GM19372 (cell line): ENCODE data around the gene IKZF5.

Experiments
- ATAC-seq: cut with Tn5 transposase; IDR thresholded peaks from one replicate; pipeline ENCODE4 v1.9.1; 2021; ENCODE audit warnings: mild to moderate bottlenecking, low read depth, moderate library complexity; ENCODE audit not compliant: unreplicated experiment

Gene IKZF5

GRCh38 chr10:123008355-123009104, at the start of gene IKZF5, which contains the start of gene ACADSB:
Gene IKZF5 (minus strand): TSS chr10:123008795. CDS start chr10:122998625, 10,170 bp downstream.
Gene ACADSB (plus strand): TSS chr10:123009006. CDS start chr10:123009030, 24 bp downstream.
- ATAC-seq, result peak; percentile 84

DNA sequence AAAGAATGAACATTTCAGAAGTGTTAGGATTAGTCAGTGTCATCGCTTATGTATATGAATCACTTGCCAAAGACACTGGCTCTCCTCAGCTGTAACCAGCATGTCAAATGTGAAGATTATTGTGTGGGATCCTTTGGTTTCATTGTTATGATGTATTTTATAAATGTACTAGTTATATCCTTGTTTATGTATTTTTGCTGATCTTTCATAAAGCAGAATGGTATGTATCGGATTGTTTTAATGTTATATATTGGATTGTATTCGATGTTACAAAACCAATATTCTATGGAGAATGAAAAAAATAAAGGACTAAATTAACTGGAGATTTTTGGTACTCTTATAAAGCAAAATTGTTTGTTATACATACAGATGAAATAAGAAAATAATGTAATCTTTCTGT, 49.4 kb upstream of the IKZF5 start:
- ATAC-seq, result no peak

DNA sequence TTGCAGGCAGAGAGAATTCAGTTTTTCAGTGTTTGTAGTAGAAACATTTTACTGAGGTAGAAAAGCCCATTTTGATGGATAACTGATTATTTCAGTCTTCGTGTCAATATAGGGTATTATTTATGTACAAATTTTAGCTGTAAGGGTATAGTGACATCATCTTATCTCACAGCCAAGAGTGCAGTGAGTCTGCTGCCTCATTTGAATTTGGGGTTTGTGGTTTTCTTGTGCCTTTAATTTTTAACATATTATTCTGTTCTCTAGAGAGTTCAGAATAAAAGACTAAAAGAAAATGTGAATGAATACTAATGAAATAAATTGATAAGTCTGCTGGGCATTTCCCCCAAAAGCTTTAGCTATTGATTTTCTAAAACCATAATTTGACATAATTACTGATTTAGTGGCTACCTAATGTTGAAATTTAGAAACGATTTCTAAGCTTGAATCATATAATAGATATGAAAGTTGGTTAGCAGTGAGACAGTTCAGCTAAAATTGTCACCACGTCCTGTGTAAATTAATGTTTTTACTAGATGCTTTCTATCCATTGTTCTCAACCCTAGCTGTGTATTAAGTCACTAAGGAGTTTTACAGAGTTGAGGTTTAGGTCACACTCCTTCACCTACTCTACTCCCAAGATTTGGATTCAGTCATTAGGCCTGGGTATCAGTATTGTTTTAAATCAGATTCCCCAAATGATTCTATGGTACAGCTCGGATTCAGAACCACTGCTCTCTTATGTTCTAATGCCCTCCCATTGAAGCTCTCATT, 37.6 kb upstream of the IKZF5 start:
- ATAC-seq, result no peak

DNA sequence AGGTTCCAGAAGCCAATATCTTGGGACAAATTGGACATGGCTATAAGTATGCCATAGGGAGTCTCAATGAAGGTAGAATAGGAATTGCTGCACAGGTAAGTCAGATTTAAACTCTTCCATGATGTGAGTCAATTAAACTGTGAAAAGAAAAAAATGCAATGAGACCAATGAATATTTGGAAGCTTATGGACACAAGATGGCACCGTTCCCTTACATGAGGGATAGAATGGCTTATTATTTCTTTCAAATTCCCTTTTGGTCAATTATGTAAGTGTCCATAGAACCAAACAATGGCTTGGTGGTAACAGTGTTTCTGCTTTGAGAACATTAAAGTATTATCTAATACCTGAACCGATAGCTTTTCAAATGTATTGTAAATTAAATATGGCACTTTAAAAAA, 35.8 kb upstream of the IKZF5 start:
- no peak for ATAC-seq

DNA sequence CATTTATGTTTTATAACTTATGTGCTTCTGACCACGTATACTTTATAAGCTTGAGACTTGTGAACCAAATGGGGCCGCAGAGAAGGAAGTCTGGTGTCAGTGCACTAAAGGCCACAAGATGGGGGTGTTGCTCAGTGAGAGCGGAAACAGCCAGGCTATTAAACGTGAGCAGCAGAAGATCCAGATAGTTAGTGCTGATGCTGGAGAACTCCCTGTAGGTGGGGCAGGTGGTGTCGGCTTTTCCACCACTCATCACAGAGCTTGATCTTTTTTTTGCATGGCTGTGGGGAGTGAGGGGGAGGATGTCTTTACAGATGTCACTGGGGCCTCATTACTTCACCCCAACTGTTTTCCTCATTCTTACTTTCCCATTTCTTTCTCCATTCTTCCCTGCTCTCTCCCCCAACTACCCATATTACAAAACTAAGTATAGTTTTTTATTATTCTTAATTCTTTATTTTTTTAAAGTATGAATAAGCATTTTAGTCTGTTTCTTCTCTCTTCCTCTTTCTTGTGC, 34.9 kb upstream of the IKZF5 start:
- no peak for ATAC-seq

DNA sequence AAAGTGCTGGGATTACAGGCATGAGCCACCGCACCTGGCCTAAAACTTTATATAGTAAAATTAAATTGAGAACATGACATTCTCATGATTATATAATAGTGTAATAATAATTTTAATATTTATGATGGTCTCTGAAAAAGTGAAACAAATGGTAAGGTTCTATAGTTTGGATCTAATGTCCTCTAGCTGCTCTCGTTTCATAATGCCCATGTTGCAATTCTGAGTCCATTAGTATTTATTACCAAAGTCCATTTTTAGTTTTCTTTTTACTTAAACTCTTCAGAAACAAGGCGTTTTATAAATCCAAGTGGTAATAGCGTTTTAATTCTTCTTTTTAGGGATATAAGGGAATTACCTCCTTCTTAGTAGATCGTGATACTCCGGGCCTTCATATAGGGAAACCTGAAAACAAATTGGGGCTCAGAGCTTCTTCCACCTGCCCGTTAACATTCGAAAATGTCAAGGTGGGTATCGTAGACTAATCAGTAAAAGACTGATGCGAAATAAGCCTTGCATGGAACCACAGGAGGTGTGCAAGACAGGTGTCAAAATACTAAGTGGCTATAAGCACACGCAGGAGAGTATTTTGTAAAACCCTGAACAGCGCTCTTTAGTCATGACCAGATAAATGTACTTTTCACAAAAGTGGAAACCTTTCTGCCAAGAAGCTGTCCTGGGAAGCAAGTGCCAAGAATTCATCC, 34.3 kb upstream of the IKZF5 start:
- ATAC-seq, result no peak

DNA sequence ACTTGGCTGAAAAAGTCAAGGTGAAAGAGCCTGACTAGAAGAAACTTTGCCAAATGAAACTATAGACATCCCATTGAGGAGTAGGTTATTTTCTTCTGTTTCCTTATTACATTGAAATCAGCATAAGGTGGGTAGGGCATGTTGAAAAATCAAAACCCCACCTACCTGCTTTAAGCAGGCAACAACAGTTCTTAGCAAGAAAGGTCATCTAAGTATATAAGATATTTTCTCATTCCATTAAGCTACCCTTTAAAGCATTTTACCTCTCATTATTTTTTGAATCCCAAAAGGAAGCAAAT, 31.0 kb upstream of the IKZF5 start:
- ATAC-seq, result no peak

- no peak for ATAC-seq
Observed at GRCh38 chr10:123038782-123039631, 30.4 kb upstream of the IKZF5 start.

DNA sequence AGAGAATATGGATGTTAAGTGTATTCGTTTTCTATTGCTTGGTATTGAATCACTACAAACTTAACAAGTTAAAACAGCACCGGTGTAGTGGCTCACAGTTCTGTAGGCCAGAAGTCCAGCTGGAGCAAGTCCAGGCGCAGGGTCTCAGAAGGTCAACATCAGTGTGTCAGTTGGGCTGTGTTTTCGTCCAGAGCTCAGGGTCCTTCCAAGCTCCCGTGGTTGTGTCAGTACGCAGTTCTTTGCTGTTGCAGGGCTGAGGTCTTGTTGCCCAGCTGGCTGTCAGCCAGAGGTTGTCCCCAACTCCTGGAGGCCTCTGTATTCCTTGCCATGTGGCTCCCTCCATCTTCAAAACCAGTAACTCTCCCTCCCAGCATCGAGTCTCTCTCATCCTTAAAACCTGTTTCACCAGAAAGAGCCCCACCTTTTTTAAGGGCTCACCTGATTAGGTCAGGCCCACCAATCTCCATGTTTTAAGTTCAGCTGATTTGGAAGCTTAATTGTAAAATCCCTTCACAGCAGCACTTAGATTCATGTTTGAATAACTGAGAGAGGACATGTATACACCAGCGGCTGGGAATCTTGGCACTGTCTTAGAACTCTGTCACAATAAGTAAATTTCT, 27.0 kb upstream of the IKZF5 start:
- ATAC-seq, result no peak

- ATAC-seq, result no peak
Observed at GRCh38 chr10:123034332-123034731, 25.7 kb upstream of the IKZF5 start.

DNA sequence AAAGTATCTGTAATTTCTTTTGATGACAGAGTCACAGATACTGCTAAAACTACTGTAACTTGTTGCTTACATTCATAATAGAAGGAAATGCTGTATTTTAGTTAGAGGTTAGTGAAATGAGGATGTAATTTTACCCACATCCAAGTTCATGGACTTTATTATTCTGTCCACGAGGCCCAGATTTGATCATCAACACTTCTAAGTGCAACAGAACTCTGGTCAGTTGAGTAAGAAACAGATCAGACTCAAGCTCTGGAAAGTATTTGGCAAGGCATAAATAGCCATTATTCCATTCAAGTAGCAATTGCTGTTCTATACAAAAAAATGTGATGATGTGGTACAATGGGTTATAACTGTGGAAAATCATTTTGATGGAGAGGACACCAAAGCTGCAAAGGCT, 22.5 kb upstream of the IKZF5 start:
- no peak for ATAC-seq

DNA sequence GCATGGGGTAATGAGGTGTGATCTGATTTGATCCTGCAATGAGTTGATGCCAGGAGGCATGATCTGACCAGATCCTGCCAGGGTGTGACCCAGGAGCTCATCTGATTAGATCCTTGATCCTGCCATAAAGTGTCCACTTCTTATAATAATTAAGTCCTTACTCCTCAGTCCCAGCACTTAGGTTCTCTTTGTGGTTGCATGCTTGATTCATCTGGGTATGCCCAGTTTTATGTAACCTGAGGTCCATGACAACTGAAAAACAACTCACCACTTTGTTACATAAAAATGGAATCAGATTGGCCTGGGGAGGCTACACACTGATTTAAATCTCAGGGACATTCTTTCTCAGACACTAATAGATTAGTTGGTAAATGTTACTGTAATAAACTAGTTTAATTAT, 19.3 kb upstream of the IKZF5 start:
- no peak for ATAC-seq

DNA sequence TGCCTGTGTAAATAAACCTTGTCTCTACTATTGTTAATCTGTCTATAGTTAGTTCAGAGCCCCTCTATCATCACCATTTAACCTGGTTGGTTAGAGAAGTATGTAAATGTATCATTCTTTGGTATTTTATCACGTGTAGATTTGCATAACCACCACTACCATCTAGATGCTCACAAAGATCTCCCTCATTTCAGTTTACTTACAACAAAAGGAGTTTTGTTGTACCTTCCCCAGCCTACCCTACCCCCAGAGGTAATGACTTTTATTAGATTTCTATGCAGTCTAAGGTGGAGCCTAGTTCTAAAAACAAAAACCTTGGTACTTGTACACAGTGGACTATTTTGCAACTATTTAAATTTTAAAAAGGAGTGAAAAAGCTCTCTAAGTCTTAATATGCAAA, 17.7 kb upstream of the IKZF5 start:
- ATAC-seq, result no peak

GRCh38 chr10:123024540-123024939, 15.9 kb upstream of the IKZF5 start:
- ATAC-seq, result no peak

DNA sequence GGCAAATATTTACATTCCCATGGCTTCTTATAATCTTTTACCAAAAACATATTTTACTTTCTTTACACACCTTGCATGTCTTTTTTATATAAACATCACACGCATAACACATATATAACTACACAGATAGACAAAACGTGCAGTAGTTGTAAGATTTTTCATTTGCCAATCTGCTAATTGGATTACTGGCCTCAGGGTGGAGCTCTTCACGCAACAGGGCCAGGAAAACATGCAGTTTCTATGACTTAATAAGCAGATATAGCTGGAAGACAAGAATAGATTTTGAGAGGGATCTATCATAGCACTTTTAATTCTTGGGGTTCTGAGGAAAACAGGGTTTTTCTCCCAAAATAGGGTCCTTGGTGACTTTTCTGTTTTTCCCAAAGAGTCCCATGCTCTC, 12.9 kb upstream of the IKZF5 start:
- no peak for ATAC-seq

DNA sequence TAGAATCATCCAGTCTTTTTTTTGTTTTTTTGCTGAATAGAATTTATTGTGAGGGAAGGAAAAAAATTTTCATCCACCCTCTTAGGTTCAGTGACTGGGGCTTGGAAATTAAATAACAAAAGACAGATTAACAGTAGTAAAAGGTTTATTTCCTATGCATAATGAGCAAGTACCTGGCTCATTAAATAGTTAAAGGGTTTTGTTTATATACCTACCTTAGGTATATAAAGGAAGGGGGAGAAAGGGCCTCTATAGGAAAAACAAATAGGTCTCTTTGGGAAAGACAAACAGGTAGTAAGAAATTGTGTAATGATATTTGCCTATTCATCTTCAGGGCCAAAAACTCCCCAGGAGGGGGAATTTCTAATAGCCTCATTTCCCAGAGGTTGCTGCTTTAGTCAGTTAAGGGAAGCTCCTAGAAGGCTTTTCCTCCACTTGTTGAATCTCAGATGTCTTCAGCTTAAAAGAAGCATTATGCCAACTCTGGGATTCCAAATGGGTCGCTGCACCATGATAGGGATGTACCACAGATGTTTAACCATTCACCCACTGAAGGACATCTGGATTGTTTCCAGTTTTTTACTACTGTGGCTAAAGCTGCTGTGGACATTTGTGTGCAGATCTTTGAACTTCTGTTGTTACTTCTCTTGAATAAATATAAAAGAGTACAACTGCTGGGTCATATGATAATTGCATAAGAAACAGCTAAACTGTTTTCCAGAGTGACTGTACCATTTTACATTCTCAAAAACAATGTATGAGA, 11.5 kb upstream of the IKZF5 start:
- no peak for ATAC-seq

DNA sequence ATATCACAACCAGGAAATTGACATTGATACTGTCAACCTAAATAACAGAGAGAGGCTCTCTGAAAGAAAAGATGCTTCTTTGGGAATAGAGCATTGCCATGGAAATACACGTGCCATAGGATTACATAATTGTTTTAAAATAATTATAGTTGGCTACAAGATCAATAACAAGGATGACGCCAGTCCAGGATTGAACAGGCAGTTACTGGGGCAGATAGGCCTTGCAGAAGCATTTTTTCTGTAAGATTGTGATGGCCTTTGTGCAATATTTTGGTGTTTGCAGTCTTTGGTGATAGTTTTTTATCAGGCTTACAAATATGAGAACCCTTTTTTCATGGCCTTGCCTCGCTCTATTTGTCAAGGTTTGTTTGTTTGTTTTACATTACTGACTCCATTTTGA, 10.7 kb upstream of the IKZF5 start:
- no peak for ATAC-seq

DNA sequence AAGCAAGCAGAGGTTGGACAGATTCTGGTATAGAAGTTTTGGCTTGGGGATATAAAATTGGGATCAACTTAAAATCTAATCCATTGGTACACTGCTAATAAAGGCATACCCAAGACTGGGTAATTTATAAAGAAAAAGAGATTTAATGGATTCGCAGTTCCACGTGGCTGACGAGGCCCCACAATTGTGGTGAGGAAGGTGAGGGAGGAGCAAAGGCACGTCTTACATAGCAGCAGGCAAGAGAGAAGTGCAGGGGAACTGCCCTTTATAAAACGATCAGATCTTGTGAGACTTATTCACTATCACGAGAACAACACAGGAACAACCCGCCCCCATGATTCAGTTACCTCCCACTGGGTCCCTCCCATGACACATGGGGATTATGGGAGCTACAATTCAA, 9.9 kb upstream of the IKZF5 start:
- no peak for ATAC-seq

DNA sequence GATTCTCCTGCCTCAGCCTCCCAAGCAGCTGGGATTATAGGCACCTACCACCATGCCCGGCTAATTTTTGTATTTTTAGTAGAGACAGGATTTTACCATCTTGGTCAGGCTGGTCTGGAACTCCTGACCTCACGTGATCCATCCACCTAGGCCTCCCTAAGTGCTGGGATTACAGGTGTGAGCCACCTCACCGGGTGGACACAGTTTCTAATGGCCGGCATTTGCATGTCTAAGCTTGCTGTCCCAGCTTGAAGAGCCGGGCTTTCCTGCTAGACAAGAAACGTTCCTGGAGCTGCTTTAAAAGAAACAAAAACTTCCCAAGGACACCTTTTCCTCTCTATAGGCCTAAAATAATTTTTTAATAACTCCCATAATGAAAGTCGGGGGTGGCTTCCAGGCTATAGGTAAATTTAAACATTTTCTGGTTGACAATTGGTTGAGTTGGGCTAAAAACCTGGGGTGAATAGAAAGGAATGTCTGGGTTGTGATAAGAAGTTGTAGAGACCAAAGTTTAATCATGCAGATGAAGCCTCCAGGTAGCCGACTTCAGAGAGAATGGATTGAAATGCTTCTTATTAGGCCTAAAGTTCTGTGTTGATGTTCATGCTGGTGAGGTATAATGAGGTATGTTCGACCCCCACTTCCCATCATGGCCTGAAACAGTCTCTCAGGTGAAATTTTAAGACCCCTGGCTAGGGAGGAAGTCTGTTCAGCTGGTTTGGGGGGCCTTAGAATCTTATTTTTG, 9.0 kb upstream of the IKZF5 start:
- ATAC-seq, result no peak
